ENCODE measurements around the gene LATS2.

LATS2 gene

DNA sequence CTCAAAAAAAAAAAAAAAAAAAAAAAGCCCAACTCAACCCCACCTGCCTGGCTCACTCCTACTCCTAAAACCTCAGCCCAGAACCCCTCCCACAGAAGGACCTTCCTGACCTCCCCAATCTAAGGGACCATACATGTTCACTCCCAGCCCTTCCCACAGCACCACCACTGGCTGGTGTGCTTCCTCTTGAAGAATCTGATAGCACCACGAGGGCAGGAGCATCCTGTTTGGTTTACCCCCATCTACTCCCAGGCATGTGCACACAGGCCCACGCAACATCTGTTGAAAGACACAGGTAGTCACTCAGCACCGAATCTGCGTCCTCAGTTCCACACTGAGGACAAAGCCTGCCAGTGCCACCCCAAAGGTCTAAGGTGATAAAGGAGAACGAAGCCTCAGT is 8.2 kb downstream of the LATS2 start:
- Histone ChIP-seq H3K9me3 (ENCODE audit: control insufficient read depth, insufficient read depth, low read depth, low read length) (no peaks in the 10 kb centered on the region), H3K4me1 (ENCODE audit: control insufficient read depth, insufficient read depth, low read length) (no peaks in the 10 kb centered on the region), H3K4me3 (ENCODE audit: low read depth, low read length) (no peak overlapping the region), H3K27ac (ENCODE audit: extremely low read depth, low read depth, low read length) (no peak overlapping the region), H3K36me3 (ENCODE audit: control insufficient read depth in 2 of 2, insufficient read depth in 1 of 2, low read length in 2 of 2) (no peaks in the 10 kb centered on the region)
- CTCF ChIA-PET, result interaction anchor here (0.7 kb wide), 1 partner anchor 424 kb away, joined by 3 read pairs; no protein-coding TSS in a partner anchor
- POLR2A ChIA-PET, result no interaction called here
- TF ChIP-seq ZNF416 (tag by site-specific recombination; IDR thresholded peaks at IDR 0.05), result no peak
- 0 out of 2 replicates have a peak, but pooled peaks have one; percentile 21 for TF ChIP-seq ZFHX2 (tag by site-specific recombination; conservative IDR thresholded peaks at IDR 0.05)
- TF ChIP-seq EGR2 (tag by site-specific recombination; IDR thresholded peaks at IDR 0.05; ENCODE audit: low read depth), result peak; percentile 71

GRCh38 chr13:21051675-21052074 is 9.7 kb downstream of the LATS2 start:
- TF ChIP-seq, protein P1, sequence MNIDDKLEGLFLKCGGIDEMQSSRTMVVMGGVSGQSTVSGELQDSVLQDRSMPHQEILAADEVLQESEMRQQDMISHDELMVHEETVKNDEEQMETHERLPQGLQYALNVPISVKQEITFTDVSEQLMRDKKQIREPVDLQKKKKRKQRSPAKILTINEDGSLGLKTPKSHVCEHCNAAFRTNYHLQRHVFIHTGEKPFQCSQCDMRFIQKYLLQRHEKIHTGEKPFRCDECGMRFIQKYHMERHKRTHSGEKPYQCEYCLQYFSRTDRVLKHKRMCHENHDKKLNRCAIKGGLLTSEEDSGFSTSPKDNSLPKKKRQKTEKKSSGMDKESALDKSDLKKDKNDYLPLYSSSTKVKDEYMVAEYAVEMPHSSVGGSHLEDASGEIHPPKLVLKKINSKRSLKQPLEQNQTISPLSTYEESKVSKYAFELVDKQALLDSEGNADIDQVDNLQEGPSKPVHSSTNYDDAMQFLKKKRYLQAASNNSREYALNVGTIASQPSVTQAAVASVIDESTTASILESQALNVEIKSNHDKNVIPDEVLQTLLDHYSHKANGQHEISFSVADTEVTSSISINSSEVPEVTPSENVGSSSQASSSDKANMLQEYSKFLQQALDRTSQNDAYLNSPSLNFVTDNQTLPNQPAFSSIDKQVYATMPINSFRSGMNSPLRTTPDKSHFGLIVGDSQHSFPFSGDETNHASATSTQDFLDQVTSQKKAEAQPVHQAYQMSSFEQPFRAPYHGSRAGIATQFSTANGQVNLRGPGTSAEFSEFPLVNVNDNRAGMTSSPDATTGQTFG (tag by site-specific recombination; IDR thresholded peaks at IDR 0.05; ENCODE audit: borderline replicate concordance), result no peak
- TF ChIP-seq ZNF658 (tag by site-specific recombination; IDR thresholded peaks at IDR 0.05) (no peak), ZNF416 (tag by site-specific recombination; IDR thresholded peaks at IDR 0.05) (no peak), ZBTB44 (tag by site-specific recombination; IDR thresholded peaks at IDR 0.05) (no peak), ZNF423 (tag by site-specific recombination; IDR thresholded peaks at IDR 0.05) (no peak), SETDB1 (IDR thresholded peaks at IDR 0.05; ENCODE audit: insufficient read length, low read length) (no peak), ZBTB21 (tag by site-specific recombination; IDR thresholded peaks at IDR 0.05) (no peak), ZNF112 (tag by site-specific recombination; IDR thresholded peaks at IDR 0.05) (no peak), KLF17 (tag by site-specific recombination; IDR thresholded peaks at IDR 0.05) (no peak), BCL6B (tag by site-specific recombination; IDR thresholded peaks at IDR 0.05) (no peak), ZNF48 (tag by site-specific recombination; IDR thresholded peaks at IDR 0.05) (no peak), ZNF366 (tag by site-specific recombination; conservative IDR thresholded peaks at IDR 0.05) (no peak)
- TF ChIP-seq, protein P2, sequence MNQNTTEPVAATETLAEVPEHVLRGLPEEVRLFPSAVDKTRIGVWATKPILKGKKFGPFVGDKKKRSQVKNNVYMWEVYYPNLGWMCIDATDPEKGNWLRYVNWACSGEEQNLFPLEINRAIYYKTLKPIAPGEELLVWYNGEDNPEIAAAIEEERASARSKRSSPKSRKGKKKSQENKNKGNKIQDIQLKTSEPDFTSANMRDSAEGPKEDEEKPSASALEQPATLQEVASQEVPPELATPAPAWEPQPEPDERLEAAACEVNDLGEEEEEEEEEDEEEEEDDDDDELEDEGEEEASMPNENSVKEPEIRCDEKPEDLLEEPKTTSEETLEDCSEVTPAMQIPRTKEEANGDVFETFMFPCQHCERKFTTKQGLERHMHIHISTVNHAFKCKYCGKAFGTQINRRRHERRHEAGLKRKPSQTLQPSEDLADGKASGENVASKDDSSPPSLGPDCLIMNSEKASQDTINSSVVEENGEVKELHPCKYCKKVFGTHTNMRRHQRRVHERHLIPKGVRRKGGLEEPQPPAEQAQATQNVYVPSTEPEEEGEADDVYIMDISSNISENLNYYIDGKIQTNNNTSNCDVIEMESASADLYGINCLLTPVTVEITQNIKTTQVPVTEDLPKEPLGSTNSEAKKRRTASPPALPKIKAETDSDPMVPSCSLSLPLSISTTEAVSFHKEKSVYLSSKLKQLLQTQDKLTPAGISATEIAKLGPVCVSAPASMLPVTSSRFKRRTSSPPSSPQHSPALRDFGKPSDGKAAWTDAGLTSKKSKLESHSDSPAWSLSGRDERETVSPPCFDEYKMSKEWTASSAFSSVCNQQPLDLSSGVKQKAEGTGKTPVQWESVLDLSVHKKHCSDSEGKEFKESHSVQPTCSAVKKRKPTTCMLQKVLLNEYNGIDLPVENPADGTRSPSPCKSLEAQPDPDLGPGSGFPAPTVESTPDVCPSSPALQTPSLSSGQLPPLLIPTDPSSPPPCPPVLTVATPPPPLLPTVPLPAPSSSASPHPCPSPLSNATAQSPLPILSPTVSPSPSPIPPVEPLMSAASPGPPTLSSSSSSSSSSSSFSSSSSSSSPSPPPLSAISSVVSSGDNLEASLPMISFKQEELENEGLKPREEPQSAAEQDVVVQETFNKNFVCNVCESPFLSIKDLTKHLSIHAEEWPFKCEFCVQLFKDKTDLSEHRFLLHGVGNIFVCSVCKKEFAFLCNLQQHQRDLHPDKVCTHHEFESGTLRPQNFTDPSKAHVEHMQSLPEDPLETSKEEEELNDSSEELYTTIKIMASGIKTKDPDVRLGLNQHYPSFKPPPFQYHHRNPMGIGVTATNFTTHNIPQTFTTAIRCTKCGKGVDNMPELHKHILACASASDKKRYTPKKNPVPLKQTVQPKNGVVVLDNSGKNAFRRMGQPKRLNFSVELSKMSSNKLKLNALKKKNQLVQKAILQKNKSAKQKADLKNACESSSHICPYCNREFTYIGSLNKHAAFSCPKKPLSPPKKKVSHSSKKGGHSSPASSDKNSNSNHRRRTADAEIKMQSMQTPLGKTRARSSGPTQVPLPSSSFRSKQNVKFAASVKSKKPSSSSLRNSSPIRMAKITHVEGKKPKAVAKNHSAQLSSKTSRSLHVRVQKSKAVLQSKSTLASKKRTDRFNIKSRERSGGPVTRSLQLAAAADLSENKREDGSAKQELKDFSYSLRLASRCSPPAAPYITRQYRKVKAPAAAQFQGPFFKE (tag by site-specific recombination; IDR thresholded peaks at IDR 0.05; ENCODE audit: borderline replicate concordance), result no peak
- TF ChIP-seq, protein P3, sequence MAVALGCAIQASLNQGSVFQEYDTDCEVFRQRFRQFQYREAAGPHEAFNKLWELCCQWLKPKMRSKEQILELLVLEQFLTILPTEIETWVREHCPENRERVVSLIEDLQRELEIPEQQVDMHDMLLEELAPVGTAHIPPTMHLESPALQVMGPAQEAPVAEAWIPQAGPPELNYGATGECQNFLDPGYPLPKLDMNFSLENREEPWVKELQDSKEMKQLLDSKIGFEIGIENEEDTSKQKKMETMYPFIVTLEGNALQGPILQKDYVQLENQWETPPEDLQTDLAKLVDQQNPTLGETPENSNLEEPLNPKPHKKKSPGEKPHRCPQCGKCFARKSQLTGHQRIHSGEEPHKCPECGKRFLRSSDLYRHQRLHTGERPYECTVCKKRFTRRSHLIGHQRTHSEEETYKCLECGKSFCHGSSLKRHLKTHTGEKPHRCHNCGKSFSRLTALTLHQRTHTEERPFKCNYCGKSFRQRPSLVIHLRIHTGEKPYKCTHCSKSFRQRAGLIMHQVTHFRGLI (tag by site-specific recombination; IDR thresholded peaks at IDR 0.05), result no peak
- TF ChIP-seq, protein P4, sequence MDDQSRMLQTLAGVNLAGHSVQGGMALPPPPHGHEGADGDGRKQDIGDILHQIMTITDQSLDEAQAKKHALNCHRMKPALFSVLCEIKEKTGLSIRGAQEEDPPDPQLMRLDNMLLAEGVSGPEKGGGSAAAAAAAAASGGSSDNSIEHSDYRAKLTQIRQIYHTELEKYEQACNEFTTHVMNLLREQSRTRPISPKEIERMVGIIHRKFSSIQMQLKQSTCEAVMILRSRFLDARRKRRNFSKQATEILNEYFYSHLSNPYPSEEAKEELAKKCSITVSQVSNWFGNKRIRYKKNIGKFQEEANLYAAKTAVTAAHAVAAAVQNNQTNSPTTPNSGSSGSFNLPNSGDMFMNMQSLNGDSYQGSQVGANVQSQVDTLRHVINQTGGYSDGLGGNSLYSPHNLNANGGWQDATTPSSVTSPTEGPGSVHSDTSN (CRISPR knock-in tag; IDR thresholded peaks at IDR 0.05), result no peak
- CTCF ChIA-PET, result no interaction called here

More at GRCh38 chr13:21051675-21052074, 9.7 kb downstream of the LATS2 start:
- POLR2A ChIA-PET, result no interaction called here
- Histone ChIP-seq H3K4me3 (ENCODE audit: low read depth, low read length) (no peak overlapping the region), H3K36me3 (ENCODE audit: control insufficient read depth in 2 of 2, insufficient read depth in 1 of 2, low read length in 2 of 2) (no peaks in the 10 kb centered on the region), H3K27ac (ENCODE audit: extremely low read depth, low read depth, low read length) (no peak overlapping the region), H3K9me3 (ENCODE audit: control insufficient read depth, insufficient read depth, low read depth, low read length) (no peaks in the 10 kb centered on the region), H3K4me1 (ENCODE audit: control insufficient read depth, insufficient read depth, low read length) (no peaks in the 10 kb centered on the region)

All from HEK293 (cell line).